ENCODE results near the gene TEX54. TPM values are rescaled to one million over a fixed set of nuclear protein-coding genes. Genes with fewer than 3 reads are reported as not detected.
A peak's percentile ranks its signal among the peaks of the same experiment; 100 is the strongest.

Gene TEX54
- total and polyA plus RNA-seq, 2 of the 13 experiments (the other 11 are each of a cell fraction or from before 2014, with no cell fraction given) = not detected

DNA sequence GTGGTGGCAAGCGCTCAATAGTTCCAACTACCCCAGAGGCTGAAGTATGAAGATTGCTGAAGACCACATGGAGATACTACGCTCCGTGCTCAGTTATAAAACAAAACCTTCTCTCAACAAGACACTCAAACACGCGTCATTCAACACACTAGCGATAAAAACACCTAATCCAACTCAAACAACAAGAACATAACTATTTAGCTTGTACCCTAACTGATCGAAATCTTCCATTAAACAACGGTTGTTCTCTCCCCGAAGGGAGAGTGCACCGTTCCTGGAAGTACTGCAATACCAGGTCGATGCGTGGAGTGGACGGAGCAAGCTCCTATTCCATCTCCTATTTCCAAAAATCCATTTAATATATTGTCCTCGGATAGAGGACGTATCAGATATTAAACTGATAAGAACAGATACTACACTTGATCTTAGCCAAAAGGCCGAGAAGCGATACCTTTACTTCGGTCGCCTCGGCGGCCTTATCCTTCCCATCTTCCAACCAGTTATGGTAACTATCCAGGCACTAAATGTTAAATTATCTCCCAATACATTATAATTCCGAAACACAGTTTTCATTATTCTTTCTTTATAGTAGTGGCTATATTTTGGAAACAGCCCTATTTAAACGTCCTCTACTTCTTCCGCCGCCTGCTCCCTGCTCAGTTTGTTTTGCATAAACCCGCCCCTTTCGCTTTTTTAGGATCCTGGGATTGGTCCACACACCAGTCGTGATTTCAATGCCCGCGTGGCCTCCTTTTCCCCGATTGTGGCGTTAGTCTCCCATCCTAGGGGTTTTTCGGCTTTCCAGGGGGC is 8.9 kb upstream of the TEX54 start (continued):
- peak; percentile 86; the same call in 1 of the 2 replicates for TF ChIP-seq ZNF430 (CRISPR knock-in tag; IDR thresholded peaks at IDR 0.05)
- no peak; the same call in 1 of the 2 replicates for TF ChIP-seq FOXC1 (CRISPR knock-in tag; IDR thresholded peaks at IDR 0.05; ENCODE audit: borderline replicate concordance)
- TF ChIP-seq NR3C1 (CRISPR knock-in tag; IDR thresholded peaks at IDR 0.05) = no peak
- TF ChIP-seq IKZF1 (IDR thresholded peaks at IDR 0.05) = no peak
- TF ChIP-seq SMAD9 (CRISPR knock-in tag; IDR thresholded peaks at IDR 0.05) = peak; percentile 97
- TF ChIP-seq MTF1 (CRISPR knock-in tag; IDR thresholded peaks at IDR 0.05) = peak; percentile 94
- TF ChIP-seq, protein P1, sequence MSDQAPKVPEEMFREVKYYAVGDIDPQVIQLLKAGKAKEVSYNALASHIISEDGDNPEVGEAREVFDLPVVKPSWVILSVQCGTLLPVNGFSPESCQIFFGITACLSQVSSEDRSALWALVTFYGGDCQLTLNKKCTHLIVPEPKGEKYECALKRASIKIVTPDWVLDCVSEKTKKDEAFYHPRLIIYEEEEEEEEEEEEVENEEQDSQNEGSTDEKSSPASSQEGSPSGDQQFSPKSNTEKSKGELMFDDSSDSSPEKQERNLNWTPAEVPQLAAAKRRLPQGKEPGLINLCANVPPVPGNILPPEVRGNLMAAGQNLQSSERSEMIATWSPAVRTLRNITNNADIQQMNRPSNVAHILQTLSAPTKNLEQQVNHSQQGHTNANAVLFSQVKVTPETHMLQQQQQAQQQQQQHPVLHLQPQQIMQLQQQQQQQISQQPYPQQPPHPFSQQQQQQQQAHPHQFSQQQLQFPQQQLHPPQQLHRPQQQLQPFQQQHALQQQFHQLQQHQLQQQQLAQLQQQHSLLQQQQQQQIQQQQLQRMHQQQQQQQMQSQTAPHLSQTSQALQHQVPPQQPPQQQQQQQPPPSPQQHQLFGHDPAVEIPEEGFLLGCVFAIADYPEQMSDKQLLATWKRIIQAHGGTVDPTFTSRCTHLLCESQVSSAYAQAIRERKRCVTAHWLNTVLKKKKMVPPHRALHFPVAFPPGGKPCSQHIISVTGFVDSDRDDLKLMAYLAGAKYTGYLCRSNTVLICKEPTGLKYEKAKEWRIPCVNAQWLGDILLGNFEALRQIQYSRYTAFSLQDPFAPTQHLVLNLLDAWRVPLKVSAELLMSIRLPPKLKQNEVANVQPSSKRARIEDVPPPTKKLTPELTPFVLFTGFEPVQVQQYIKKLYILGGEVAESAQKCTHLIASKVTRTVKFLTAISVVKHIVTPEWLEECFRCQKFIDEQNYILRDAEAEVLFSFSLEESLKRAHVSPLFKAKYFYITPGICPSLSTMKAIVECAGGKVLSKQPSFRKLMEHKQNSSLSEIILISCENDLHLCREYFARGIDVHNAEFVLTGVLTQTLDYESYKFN (CRISPR knock-in tag; conservative IDR thresholded peaks at IDR 0.05) = peak; percentile 57
- TF ChIP-seq, protein P2, sequence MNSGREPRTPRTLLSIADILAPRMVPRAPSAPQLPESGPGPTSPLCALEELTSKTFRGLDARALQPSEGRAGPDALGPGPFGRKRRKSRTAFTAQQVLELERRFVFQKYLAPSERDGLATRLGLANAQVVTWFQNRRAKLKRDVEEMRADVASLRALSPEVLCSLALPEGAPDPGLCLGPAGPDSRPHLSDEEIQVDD (CRISPR knock-in tag; IDR thresholded peaks at IDR 0.05; ENCODE audit: borderline replicate concordance) = no peak
- no peak for TF ChIP-seq ZFP36 (IDR thresholded peaks at IDR 0.05; ENCODE audit: borderline replicate concordance, low read depth, low read length, partially characterized antibody)
- TF ChIP-seq MAFG (CRISPR knock-in tag; IDR thresholded peaks at IDR 0.05) = no peak
- TF ChIP-seq ZNF792 (CRISPR knock-in tag; IDR thresholded peaks at IDR 0.05) = peak; percentile 85
- TF ChIP-seq, protein P3, sequence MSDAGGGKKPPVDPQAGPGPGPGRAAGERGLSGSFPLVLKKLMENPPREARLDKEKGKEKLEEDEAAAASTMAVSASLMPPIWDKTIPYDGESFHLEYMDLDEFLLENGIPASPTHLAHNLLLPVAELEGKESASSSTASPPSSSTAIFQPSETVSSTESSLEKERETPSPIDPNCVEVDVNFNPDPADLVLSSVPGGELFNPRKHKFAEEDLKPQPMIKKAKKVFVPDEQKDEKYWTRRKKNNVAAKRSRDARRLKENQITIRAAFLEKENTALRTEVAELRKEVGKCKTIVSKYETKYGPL (CRISPR knock-in tag; IDR thresholded peaks at IDR 0.05) = peak; percentile 83; the same call in 1 of the 2 replicates
- TF ChIP-seq, protein P4, sequence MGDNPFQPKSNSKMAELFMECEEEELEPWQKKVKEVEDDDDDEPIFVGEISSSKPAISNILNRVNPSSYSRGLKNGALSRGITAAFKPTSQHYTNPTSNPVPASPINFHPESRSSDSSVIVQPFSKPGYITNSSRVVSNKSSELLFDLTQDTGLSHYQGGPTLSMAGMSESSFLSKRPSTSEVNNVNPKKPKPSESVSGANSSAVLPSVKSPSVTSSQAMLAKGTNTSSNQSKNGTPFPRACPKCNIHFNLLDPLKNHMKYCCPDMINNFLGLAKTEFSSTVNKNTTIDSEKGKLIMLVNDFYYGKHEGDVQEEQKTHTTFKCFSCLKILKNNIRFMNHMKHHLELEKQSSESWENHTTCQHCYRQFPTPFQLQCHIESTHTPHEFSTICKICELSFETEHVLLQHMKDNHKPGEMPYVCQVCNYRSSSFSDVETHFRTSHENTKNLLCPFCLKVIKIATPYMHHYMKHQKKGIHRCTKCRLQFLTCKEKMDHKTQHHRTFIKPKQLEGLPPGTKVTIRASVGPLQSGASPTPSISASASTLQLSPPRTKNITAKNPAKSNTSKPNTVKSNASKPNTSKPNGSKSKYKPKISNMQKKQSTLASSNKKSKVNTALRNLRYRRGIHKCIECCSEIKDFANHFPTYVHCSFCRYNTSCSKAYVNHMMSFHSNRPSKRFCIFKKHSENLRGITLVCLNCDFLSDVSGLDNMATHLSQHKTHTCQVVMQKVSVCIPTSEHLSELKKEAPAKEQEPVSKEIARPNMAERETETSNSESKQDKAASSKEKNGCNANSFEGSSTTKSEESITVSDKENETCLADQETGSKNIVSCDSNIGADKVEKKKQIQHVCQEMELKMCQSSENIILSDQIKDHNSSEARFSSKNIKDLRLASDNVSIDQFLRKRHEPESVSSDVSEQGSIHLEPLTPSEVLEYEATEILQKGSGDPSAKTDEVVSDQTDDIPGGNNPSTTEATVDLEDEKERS (CRISPR knock-in tag; IDR thresholded peaks at IDR 0.05) = peak; percentile 72
- no peak for TF ChIP-seq LCORL (IDR thresholded peaks at IDR 0.05)
- peak; percentile 44; the same call in 1 of the 2 replicates for TF ChIP-seq LCORL (CRISPR knock-in tag; IDR thresholded peaks at IDR 0.05)
- no peak for TF ChIP-seq ZNF263 (CRISPR knock-in tag; IDR thresholded peaks at IDR 0.05)
- TF ChIP-seq ZKSCAN1 (IDR thresholded peaks at IDR 0.05; ENCODE audit: low read length) = peak; percentile 71; the same call in 1 of the 2 replicates
- peak; percentile 76; the same call in 1 of the 2 replicates for TF ChIP-seq DMAP1 (CRISPR knock-in tag; IDR thresholded peaks at IDR 0.05)
- TF ChIP-seq ZNF331 (CRISPR knock-in tag; IDR thresholded peaks at IDR 0.05) = peak; percentile 98
- TF ChIP-seq PHF8 (CRISPR knock-in tag; IDR thresholded peaks at IDR 0.05) = peak; percentile 58
- TF ChIP-seq RBM22 (optimal IDR thresholded peaks at IDR 0.05; ENCODE audit: low read length) = peak; percentile 98
- peak; percentile 92 for TF ChIP-seq KMT2B (CRISPR knock-in tag; IDR thresholded peaks at IDR 0.05)
- peak; percentile 78 for TF ChIP-seq RCOR2 (CRISPR knock-in tag; IDR thresholded peaks at IDR 0.05)
- TF ChIP-seq SIN3B (IDR thresholded peaks at IDR 0.05; ENCODE audit: low read length) = peak; percentile 58; the same call in 1 of the 2 replicates
- TF ChIP-seq BORCS8-MEF2B (CRISPR knock-in tag; IDR thresholded peaks at IDR 0.05) = peak; percentile 73
- TF ChIP-seq GATAD2A (CRISPR knock-in tag; IDR thresholded peaks at IDR 0.05) = peak; percentile 92
